ENCODE measurements around the gene LYRM7. TPM values are rescaled to one million over a fixed set of nuclear protein-coding genes. Genes with fewer than 3 reads are reported as not detected.

Gene LYRM7
- total RNA-seq, 1 donor from 2014 or later: 10.7 TPM

- Mint-ChIP-seq H3K27ac (ENCODE audit: unreplicated experiment) (no peak overlapping the region), H3K4me3 (no peak overlapping the region), H3K9me3 (no peaks in the 10 kb centered on the region), H3K27me3 (ENCODE audit: low read depth) (no peaks in the 10 kb centered on the region), H3K4me1 (peaks cover 11% of the 10 kb centered on the region), H3K36me3 (ENCODE audit: low read depth) (no peaks in the 10 kb centered on the region)
- TF ChIP-seq, protein P1, sequence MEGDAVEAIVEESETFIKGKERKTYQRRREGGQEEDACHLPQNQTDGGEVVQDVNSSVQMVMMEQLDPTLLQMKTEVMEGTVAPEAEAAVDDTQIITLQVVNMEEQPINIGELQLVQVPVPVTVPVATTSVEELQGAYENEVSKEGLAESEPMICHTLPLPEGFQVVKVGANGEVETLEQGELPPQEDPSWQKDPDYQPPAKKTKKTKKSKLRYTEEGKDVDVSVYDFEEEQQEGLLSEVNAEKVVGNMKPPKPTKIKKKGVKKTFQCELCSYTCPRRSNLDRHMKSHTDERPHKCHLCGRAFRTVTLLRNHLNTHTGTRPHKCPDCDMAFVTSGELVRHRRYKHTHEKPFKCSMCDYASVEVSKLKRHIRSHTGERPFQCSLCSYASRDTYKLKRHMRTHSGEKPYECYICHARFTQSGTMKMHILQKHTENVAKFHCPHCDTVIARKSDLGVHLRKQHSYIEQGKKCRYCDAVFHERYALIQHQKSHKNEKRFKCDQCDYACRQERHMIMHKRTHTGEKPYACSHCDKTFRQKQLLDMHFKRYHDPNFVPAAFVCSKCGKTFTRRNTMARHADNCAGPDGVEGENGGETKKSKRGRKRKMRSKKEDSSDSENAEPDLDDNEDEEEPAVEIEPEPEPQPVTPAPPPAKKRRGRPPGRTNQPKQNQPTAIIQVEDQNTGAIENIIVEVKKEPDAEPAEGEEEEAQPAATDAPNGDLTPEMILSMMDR (conservative IDR thresholded peaks at IDR 0.05): no peak
- no peak for DNase-seq (ENCODE audit: low read depth, low spot score)
Measured at GRCh38 chr5:131214609-131215227, 44.0 kb downstream of the LYRM7 start.

- Mint-ChIP-seq H3K4me1 (peaks cover 11% of the 10 kb centered on the region), H3K27ac (ENCODE audit: unreplicated experiment) (no peak overlapping the region), H3K27me3 (ENCODE audit: low read depth) (no peaks in the 10 kb centered on the region), H3K36me3 (ENCODE audit: low read depth) (no peaks in the 10 kb centered on the region), H3K9me3 (no peaks in the 10 kb centered on the region), H3K4me3 (no peak overlapping the region)
- TF ChIP-seq, protein P1 (conservative IDR thresholded peaks at IDR 0.05): no peak
- DNase-seq (ENCODE audit: low read depth, low spot score): no peak
Measured at GRCh38 chr5:131217791-131218190, 47.0 kb downstream of the LYRM7 start.

DNA sequence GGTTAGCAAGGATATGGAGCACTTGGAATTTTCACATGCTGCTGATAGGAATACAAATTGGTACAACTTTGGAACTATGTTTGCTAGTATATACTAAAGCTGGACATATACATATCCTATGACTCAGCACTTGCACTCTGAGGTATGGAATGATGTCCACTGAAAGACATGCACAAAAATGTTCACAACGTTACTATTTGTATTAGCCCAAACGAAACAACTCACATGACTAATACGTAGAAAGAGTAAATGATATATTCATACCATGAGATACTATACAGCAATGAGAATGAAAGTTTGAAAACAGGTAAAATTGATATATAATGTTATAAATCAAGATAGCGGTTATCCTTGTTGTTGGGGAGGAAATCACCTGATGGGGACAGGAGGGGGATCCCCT lies 47.6 kb downstream of the LYRM7 start:
- H3K4me3 Mint-ChIP-seq: no peak overlapping the region
- no peaks in the 10 kb centered on the region for H3K36me3 Mint-ChIP-seq (ENCODE audit: low read depth)
- no peaks in the 10 kb centered on the region for H3K27me3 Mint-ChIP-seq (ENCODE audit: low read depth)
- TF ChIP-seq, protein P1 (conservative IDR thresholded peaks at IDR 0.05): no peak
- H3K9me3 Mint-ChIP-seq: no peaks in the 10 kb centered on the region
- no peak for DNase-seq (ENCODE audit: low read depth, low spot score)
- peaks cover 11% of the 10 kb centered on the region for H3K4me1 Mint-ChIP-seq
- no peak overlapping the region for H3K27ac Mint-ChIP-seq (ENCODE audit: unreplicated experiment)

- no peaks in the 10 kb centered on the region for H3K27me3 Mint-ChIP-seq (ENCODE audit: low read depth)
- no peaks in the 10 kb centered on the region for H3K36me3 Mint-ChIP-seq (ENCODE audit: low read depth)
- no peak overlapping the region for H3K4me3 Mint-ChIP-seq
- no peaks in the 10 kb centered on the region for H3K4me1 Mint-ChIP-seq
- DNase-seq (ENCODE audit: low read depth, low spot score): no peak
- H3K9me3 Mint-ChIP-seq: no peaks in the 10 kb centered on the region
- H3K27ac Mint-ChIP-seq (ENCODE audit: unreplicated experiment): no peak overlapping the region
- TF ChIP-seq, protein P1 (conservative IDR thresholded peaks at IDR 0.05): no peak
Measured at GRCh38 chr5:131220566-131220965, 49.8 kb downstream of the LYRM7 start.

GRCh38 chr5:131221008-131221703 lies 50.4 kb downstream of the LYRM7 start:
- no peak overlapping the region for H3K4me3 Mint-ChIP-seq
- no peak for DNase-seq (ENCODE audit: low read depth, low spot score)
- H3K9me3 Mint-ChIP-seq: no peaks in the 10 kb centered on the region
- H3K4me1 Mint-ChIP-seq: no peaks in the 10 kb centered on the region
- TF ChIP-seq, protein P1 (conservative IDR thresholded peaks at IDR 0.05): no peak
- no peak overlapping the region for H3K27ac Mint-ChIP-seq (ENCODE audit: unreplicated experiment)
- no peaks in the 10 kb centered on the region for H3K36me3 Mint-ChIP-seq (ENCODE audit: low read depth)
- no peaks in the 10 kb centered on the region for H3K27me3 Mint-ChIP-seq (ENCODE audit: low read depth)

All from neural crest cell (in vitro differentiated cells).